PC-3 (cell line): Measurements from ENCODE around the gene HINFP. TPM values are rescaled to one million over a fixed set of nuclear protein-coding genes. Genes with fewer than 3 reads are reported as not detected.

Experiments
- ATAC-seq: fragments of 200-7000 bp; cut with Tn5 transposase; 2 replicates; pipeline ENCODE4 v1.9.1; 2020; ENCODE audit warnings: mild to moderate bottlenecking, moderate library complexity
- BruUV-seq: library from RNA; stranded (reverse); fragments of 400-500 nt; replicated peaks from 2 replicates; lab custom pipeline; 2021; lab: Mats Ljungman, UMichigan
- CTCF ChIA-PET: fragments of 300-600 bp; sonication (Branson Sonifier 250); formaldehyde crosslinking; loops from one replicate; lab custom pipeline; 2022; ENCODE audit warnings: antibody characterized with exemption; lab: Charles Lee
- POLR2A ChIA-PET: fragments of 300-600 bp; sonication (Branson Sonifier 250); formaldehyde crosslinking; loops from one replicate; lab custom pipeline; 2022; ENCODE audit warnings: antibody characterized with exemption; ENCODE audit not compliant: unreplicated experiment; lab: Charles Lee
- DNase-seq: peaks from one replicate; pipeline ENCODE4 v3.0.0-alpha.2; 2015
- H2AFZ ChIP-seq: fragments of 300-600 bp; sonication (generic); 2 replicates; pipeline ENCODE4 v1.6.0; 2016; ENCODE audit warnings: antibody characterized with exemption, low read length
- H3F3A ChIP-seq: fragments of 300-600 bp; sonication (generic); one replicate; pipeline ENCODE4 v1.6.0; 2017; ENCODE audit warnings: antibody characterized with exemption, low read length, control low read depth, mild to moderate bottlenecking; ENCODE audit not compliant: unreplicated experiment
- H3K27ac ChIP-seq: fragments of 300-600 bp; sonication (generic); 2 replicates; pipeline ENCODE4 v1.5.1; 2016; ENCODE audit warnings: mild to moderate bottlenecking, low read length
- H3K27me3 ChIP-seq: fragments of 300-600 bp; sonication (generic); 2 replicates; pipeline ENCODE4 v1.6.1; 2016; ENCODE audit warnings: low read length, mixed read lengths
- H3K36me3 ChIP-seq: fragments of 300-600 bp; sonication (generic); 2 replicates; pipeline ENCODE4 v1.6.1; 2016; ENCODE audit warnings: low read depth, mixed run types, low read length, mixed read lengths
- H3K4me1 ChIP-seq: fragments of 300-600 bp; sonication (generic); 2 replicates; pipeline ENCODE4 v1.5.1; 2016; ENCODE audit warnings: low read length; ENCODE audit not compliant: insufficient read depth
- H3K4me2 ChIP-seq: fragments of 300-600 bp; sonication (generic); 2 replicates; pipeline ENCODE4 v1.6.0; 2016; ENCODE audit warnings: low read length
- H3K4me3 ChIP-seq: fragments of 300-600 bp; sonication (generic); 2 replicates; pipeline ENCODE4 v1.5.1; 2016; ENCODE audit warnings: mild to moderate bottlenecking, low read length, mixed read lengths
- H3K79me2 ChIP-seq: fragments of 300-600 bp; sonication (generic); 2 replicates; pipeline ENCODE4 v1.6.1; 2017; ENCODE audit warnings: low read length, mixed read lengths
- H3K9ac ChIP-seq: fragments of 300-600 bp; sonication (generic); 2 replicates; pipeline ENCODE4 v1.6.0; 2016; ENCODE audit warnings: mild to moderate bottlenecking, low read length
- H3K9me2 ChIP-seq: fragments of 300-600 bp; sonication (generic); replicated peaks from 2 replicates; pipeline ENCODE4 v1.6.1; 2016; ENCODE audit warnings: mixed run types, low read length, mixed read lengths
- H3K9me3 ChIP-seq: fragments of 300-600 bp; sonication (generic); 2 replicates; pipeline ENCODE4 v1.6.1; 2016; ENCODE audit warnings: low read length, mixed read lengths
- H4K20me1 ChIP-seq: fragments of 300-600 bp; sonication (generic); 2 replicates; pipeline ENCODE4 v1.6.1; 2016; ENCODE audit warnings: low read length, mixed read lengths
- EZH2 ChIP-seq: fragments of 300-600 bp; sonication (generic); IDR thresholded peaks from one replicate; pipeline ENCODE4 v1.6.1; 2017; ENCODE audit warnings: antibody characterized with exemption, mild to moderate bottlenecking, low read length; ENCODE audit not compliant: unreplicated experiment
- EZH2phosphoT487 ChIP-seq: fragments of 300-600 bp; sonication (generic); IDR thresholded peaks from 2 replicates; pipeline ENCODE4 v1.6.1; 2018; ENCODE audit warnings: mild to moderate bottlenecking, antibody characterized with exemption, low read length, borderline replicate concordance
- intact Hi-C: fragments of 100-400 bp; cut with micrococcal nuclease; formaldehyde crosslinking; loops from 2 replicates; pipeline ENCODE4 v1.9.0; 2023
- total RNA-seq: library from RNA; depleted of rRNA; stranded (reverse); fragments of >200 nt; gene quantifications from 2 replicates; pipeline ENCODE4 v1.2.3, GENCODE V29; 2014
- TF ChIP-seq, protein P1 (sequence below): fragments of 300-600 bp; sonication (generic); conservative IDR thresholded peaks from 2 replicates; pipeline ENCODE4 v1.5.1; 2017; ENCODE audit warnings: antibody characterized with exemption, low read depth, mild to moderate bottlenecking, low read length

HINFP gene
- total RNA-seq, 1 experiment from 2014 or later: 24.7 TPM

DNA sequence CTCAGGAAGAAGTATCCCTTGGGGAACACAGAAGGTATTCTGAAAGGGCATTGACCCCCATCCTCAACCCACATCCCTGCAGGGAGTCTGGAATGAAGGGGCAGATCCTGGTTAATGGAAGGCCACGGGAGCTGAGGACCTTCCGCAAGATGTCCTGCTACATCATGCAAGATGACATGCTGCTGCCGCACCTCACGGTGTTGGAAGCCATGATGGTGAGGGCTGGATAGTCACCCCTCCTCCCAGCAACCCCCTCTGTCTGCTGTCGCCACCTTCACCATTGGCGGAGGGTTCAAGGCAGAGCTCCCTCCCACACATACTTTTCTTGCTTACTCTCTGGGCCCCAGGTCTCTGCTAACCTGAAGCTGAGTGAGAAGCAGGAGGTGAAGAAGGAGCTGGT lies 32.8 kb downstream of the HINFP start:
- Histone ChIP-seq H3F3A (no peaks in the 10 kb centered on the region), H3K4me2 (no peak overlapping the region), H3K9ac (no peak overlapping the region), H3K36me3 (no peaks in the 10 kb centered on the region), H3K79me2 (no peaks in the 10 kb centered on the region), H4K20me1 (no peaks in the 10 kb centered on the region), H3K9me3 (no peaks in the 10 kb centered on the region), H3K9me2 (no peaks in the 10 kb centered on the region), H2AFZ (no peak overlapping the region), H3K4me3 (no peak overlapping the region), H3K4me1 (0 out of 2 replicates have a peak, but pooled peaks cover 3% of the 10 kb centered on the region), H3K27ac (no peak overlapping the region), H3K27me3 (no peaks in the 10 kb centered on the region)
- no TSS peak for BruUV-seq
- POLR2A ChIA-PET: no interaction called here
- intact Hi-C loops: no loop called here
- TF ChIP-seq EZH2phosphoT487: no peak
- TF ChIP-seq EZH2: no peak
- TF ChIP-seq, protein P1, sequence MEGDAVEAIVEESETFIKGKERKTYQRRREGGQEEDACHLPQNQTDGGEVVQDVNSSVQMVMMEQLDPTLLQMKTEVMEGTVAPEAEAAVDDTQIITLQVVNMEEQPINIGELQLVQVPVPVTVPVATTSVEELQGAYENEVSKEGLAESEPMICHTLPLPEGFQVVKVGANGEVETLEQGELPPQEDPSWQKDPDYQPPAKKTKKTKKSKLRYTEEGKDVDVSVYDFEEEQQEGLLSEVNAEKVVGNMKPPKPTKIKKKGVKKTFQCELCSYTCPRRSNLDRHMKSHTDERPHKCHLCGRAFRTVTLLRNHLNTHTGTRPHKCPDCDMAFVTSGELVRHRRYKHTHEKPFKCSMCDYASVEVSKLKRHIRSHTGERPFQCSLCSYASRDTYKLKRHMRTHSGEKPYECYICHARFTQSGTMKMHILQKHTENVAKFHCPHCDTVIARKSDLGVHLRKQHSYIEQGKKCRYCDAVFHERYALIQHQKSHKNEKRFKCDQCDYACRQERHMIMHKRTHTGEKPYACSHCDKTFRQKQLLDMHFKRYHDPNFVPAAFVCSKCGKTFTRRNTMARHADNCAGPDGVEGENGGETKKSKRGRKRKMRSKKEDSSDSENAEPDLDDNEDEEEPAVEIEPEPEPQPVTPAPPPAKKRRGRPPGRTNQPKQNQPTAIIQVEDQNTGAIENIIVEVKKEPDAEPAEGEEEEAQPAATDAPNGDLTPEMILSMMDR: no peak
- CTCF ChIA-PET: no interaction called here
- ATAC-seq: no peak
- no peak for DNase-seq

DNA sequence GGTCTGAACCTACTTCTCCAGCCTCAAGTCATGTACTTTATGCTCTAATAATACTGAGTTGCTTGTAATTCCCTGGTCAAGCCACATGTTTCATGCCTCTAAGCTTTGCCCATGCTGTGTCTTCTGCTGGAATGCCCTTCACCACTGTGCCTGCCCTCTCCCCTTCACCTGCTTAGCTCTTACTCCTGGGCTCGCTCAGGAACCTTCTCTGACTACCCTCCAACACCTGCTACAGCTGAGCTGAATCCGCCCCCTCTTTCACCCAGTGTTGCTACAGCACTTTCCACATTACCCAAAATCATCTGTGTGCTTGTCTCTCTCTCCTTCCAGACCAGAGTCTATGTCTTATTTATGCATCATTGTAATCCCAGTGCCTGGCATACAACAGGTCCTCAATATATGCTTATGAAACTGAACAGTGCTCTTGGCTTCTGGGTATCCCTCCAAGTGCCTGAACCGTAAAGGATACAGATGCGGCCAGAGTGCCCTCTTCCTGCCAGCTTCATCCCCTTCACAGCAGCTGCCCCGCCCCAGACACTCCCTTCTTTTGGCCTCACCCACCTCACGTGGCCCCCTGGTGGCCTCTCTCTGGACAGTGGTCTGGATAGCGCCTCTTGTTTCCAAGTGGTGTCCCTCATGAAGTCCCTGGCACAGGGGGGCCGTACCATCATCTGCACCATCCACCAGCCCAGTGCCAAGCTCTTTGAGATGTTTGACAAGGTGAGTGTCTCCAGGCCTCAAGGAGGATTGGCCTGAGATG lies 34.5 kb downstream of the HINFP start:
- H3K27ac ChIP-seq: no peak overlapping the region
- no peaks in the 10 kb centered on the region for H3K36me3 ChIP-seq
- intact Hi-C loops: no loop called here
- H3K4me1 ChIP-seq: no peaks in the 10 kb centered on the region
- BruUV-seq: no TSS peak
- ATAC-seq: peak; percentile 64
- H3K27me3 ChIP-seq: no peaks in the 10 kb centered on the region
- no peaks in the 10 kb centered on the region for H3K79me2 ChIP-seq
- H2AFZ ChIP-seq: no peak overlapping the region
- no peaks in the 10 kb centered on the region for H3K9me3 ChIP-seq
- no peaks in the 10 kb centered on the region for H4K20me1 ChIP-seq
- TF ChIP-seq, protein P1: peak; percentile 58; the same call in 1 of the 2 replicates
- TF ChIP-seq EZH2phosphoT487: no peak
- TF ChIP-seq EZH2: no peak
- H3F3A ChIP-seq: no peaks in the 10 kb centered on the region
- H3K9ac ChIP-seq: no peak overlapping the region
- POLR2A ChIA-PET: no interaction called here
- no peaks in the 10 kb centered on the region for H3K9me2 ChIP-seq
- no peak overlapping the region for H3K4me3 ChIP-seq
- peak; percentile 36 for DNase-seq
- no peak overlapping the region for H3K4me2 ChIP-seq
- CTCF ChIA-PET: interaction anchor here (1.3 kb wide), 1 partner anchor 61 kb away, joined by 3 read pairs; a partner anchor contains a TSS

DNA sequence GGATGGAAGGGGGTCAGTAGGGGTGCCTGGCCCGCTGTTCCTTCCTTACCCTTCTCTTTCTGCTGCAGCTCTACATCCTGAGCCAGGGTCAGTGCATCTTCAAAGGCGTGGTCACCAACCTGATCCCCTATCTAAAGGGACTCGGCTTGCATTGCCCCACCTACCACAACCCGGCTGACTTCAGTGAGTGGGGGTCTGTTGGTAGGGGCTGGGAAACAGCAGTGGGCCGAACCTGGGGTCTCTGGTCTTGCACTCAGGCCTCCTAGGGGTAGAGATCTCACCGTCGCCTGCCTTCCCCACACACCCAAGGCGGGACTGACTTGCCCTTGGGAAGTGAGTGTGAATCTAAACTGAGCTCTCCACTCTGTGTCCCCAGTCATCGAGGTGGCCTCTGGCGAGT lies 35.1 kb downstream of the HINFP start:
- BruUV-seq: no TSS peak
- POLR2A ChIA-PET: no interaction called here
- H2AFZ ChIP-seq: no peak overlapping the region
- no peak overlapping the region for H3K4me3 ChIP-seq
- no peaks in the 10 kb centered on the region for H3F3A ChIP-seq
- H3K9ac ChIP-seq: no peak overlapping the region
- H3K9me3 ChIP-seq: no peaks in the 10 kb centered on the region
- no peaks in the 10 kb centered on the region for H3K9me2 ChIP-seq
- TF ChIP-seq, protein P1: no peak
- TF ChIP-seq EZH2 (no peak), EZH2phosphoT487 (no peak)
- CTCF ChIA-PET: interaction anchor here (1.3 kb wide), 1 partner anchor 62 kb away, joined by 3 read pairs; a partner anchor contains a TSS
- no peaks in the 10 kb centered on the region for H3K27me3 ChIP-seq
- no peaks in the 10 kb centered on the region for H3K4me1 ChIP-seq
- no peaks in the 10 kb centered on the region for H3K36me3 ChIP-seq
- H3K4me2 ChIP-seq: no peak overlapping the region
- intact Hi-C loops: no loop called here
- DNase-seq: no peak
- H3K79me2 ChIP-seq: no peaks in the 10 kb centered on the region
- no peaks in the 10 kb centered on the region for H4K20me1 ChIP-seq
- H3K27ac ChIP-seq: no peak overlapping the region
- ATAC-seq: no peak
